C4-2B (cell line): ENCODE results near the gene TK2.

Experiments
- CTCF ChIP-seq: fragments of 450-650 bp; conservative IDR thresholded peaks from 2 replicates; pipeline ENCODE4 v1.5.1; 2017; ENCODE audit warnings: mild to moderate bottlenecking
- ZFX ChIP-seq: fragments of 450-650 bp; IDR thresholded peaks from 2 replicates; pipeline ENCODE4 v1.6.1; 2017

- no peak for TF ChIP-seq CTCF
- no peak for TF ChIP-seq ZFX
Observed at GRCh38 chr16:66525396-66526180, 24.3 kb downstream of the TK2 start.
